OCI-LY3 (cell line): ENCODE measurements around the gene LBR.
"Not testable (repeated sequence)": the region's sequence is repeated elsewhere in the genome, so short reads cannot be mapped to it uniquely, and the experiment has no call there.

Experiments used
- H2AFZ ChIP-seq: fragments of 200-600, 300-600 bp; shearing (Covaris generic); 2 replicates; pipeline ENCODE4 v1.6.0; 2014; ENCODE audit warnings: antibody characterized with exemption, low read depth, low read length
- H3K27ac ChIP-seq: fragments of 200-600, 300-600 bp; sonication (generic); 2 replicates; pipeline ENCODE4 v1.5.1; 2014; ENCODE audit warnings: mild to moderate bottlenecking, low read length, moderate library complexity, mixed read lengths
- H3K27me3 ChIP-seq: fragments of 200-600, 300-600 bp; sonication (generic); 2 replicates; pipeline ENCODE4 v1.6.1; 2014; ENCODE audit warnings: low read depth, low read length, mixed read lengths
- H3K36me3 ChIP-seq: fragments of 200-600, 300-600 bp; sonication (generic); replicated peaks from 2 replicates; pipeline ENCODE3; 2014; ENCODE audit warnings: low read depth, low read length, mixed read lengths
- H3K4me1 ChIP-seq: fragments of 300-600, 200-600 bp; sonication (generic); 2 replicates; pipeline ENCODE4 v1.6.1; 2014; ENCODE audit warnings: low read length, mixed read lengths
- H3K4me2 ChIP-seq: fragments of 200-600, 300-600 bp; sonication (generic); 2 replicates; pipeline ENCODE4 v1.6.1; 2014; ENCODE audit warnings: low read length, mixed read lengths
- H3K4me3 ChIP-seq: fragments of 300-600, 200-600 bp; sonication (generic); 2 replicates; pipeline ENCODE4 v1.5.1; 2014; ENCODE audit warnings: antibody characterized with exemption, mild to moderate bottlenecking, low read length, moderate library complexity
- H3K79me2 ChIP-seq: fragments of 300-600, 200-600 bp; shearing (Covaris generic); 2 replicates; pipeline ENCODE4 v1.6.1; 2014; ENCODE audit warnings: mild to moderate bottlenecking, low read length, mixed read lengths
- H3K9ac ChIP-seq: fragments of 300-600, 200-600 bp; shearing (Covaris generic); 2 replicates; pipeline ENCODE4 v1.6.0; 2014; ENCODE audit warnings: mild to moderate bottlenecking, low read length, moderate library complexity
- H3K9me3 ChIP-seq: fragments of 200-600, 300-600 bp; shearing (Covaris generic); 2 replicates; pipeline ENCODE4 v1.6.1; 2014; ENCODE audit warnings: low read length, mixed read lengths; ENCODE audit not compliant: insufficient read depth
- H4K20me1 ChIP-seq: fragments of 200-600, 300-600 bp; sonication (generic); 2 replicates; pipeline ENCODE4 v1.6.1; 2016; ENCODE audit warnings: low read length, mixed read lengths; ENCODE audit not compliant: insufficient read depth
- CTCF ChIP-seq: fragments of 200-600, 300-600 bp; sonication (generic); IDR thresholded peaks from 2 replicates; pipeline ENCODE4 v1.5.1; 2014; ENCODE audit warnings: antibody characterized with exemption, low read length, low read depth
- EZH2phosphoT487 ChIP-seq: fragments of 200-600 bp; shearing (Covaris generic); IDR thresholded peaks from 2 replicates; pipeline ENCODE4 v1.6.1; 2018; ENCODE audit warnings: antibody characterized with exemption, mixed run types, low read depth

Gene LBR

GRCh38 chr1:225389843-225390242, 38.0 kb downstream of the LBR start:
- Histone ChIP-seq H3K27me3 (no peaks in the 10 kb centered on the region), H3K4me3 (no peak overlapping the region), H3K4me2 (no peak overlapping the region), H3K36me3 (no peaks in the 10 kb centered on the region), H2AFZ (no peak overlapping the region), H3K27ac (no peak overlapping the region), H4K20me1 (no peaks in the 10 kb centered on the region), H3K9ac (no peak overlapping the region), H3K9me3 (no peaks in the 10 kb centered on the region), H3K79me2 (no peaks in the 10 kb centered on the region), H3K4me1 (no peaks in the 10 kb centered on the region)
- TF ChIP-seq EZH2phosphoT487 (no peak), CTCF (no peak)

- H3K4me3 ChIP-seq = no peak overlapping the region
- H2AFZ ChIP-seq = no peak overlapping the region
- no peak overlapping the region for H3K9ac ChIP-seq
- TF ChIP-seq EZH2phosphoT487 (no peak), CTCF (no peak)
- H3K27ac ChIP-seq = no peak overlapping the region
- no peaks in the 10 kb centered on the region for H3K4me1 ChIP-seq
- no peaks in the 10 kb centered on the region for H3K9me3 ChIP-seq
- no peaks in the 10 kb centered on the region for H4K20me1 ChIP-seq
- no peaks in the 10 kb centered on the region for H3K36me3 ChIP-seq
- no peaks in the 10 kb centered on the region for H3K79me2 ChIP-seq
- no peak overlapping the region for H3K4me2 ChIP-seq
- H3K27me3 ChIP-seq = no peaks in the 10 kb centered on the region
Observed at GRCh38 chr1:225388372-225388771, 39.5 kb downstream of the LBR start.

- H3K9me3 ChIP-seq, H3K79me2 ChIP-seq, H3K36me3 ChIP-seq, H3K4me2 ChIP-seq, H4K20me1 ChIP-seq, H3K4me1 ChIP-seq, H3K27me3 ChIP-seq, H3K9ac ChIP-seq, H3K4me3 ChIP-seq, H3K27ac ChIP-seq, H2AFZ ChIP-seq: not testable (repeated sequence)
Observed at GRCh38 chr1:225386860-225387259, 41.0 kb downstream of the LBR start.

GRCh38 chr1:225380691-225381090, 47.1 kb downstream of the LBR start:
- no peak overlapping the region for H3K4me2 ChIP-seq
- H3K27me3 ChIP-seq = no peaks in the 10 kb centered on the region
- no peak overlapping the region for H2AFZ ChIP-seq
- H3K79me2 ChIP-seq = no peaks in the 10 kb centered on the region
- no peak for TF ChIP-seq CTCF
- no peak for TF ChIP-seq EZH2phosphoT487
- no peaks in the 10 kb centered on the region for H3K9me3 ChIP-seq
- no peaks in the 10 kb centered on the region for H3K4me1 ChIP-seq
- H3K27ac ChIP-seq = no peak overlapping the region
- H3K4me3 ChIP-seq = no peak overlapping the region
- no peaks in the 10 kb centered on the region for H4K20me1 ChIP-seq
- peaks cover 6% of the 10 kb centered on the region for H3K36me3 ChIP-seq
- no peak overlapping the region for H3K9ac ChIP-seq

- no peak overlapping the region for H3K4me2 ChIP-seq
- H3K79me2 ChIP-seq = no peaks in the 10 kb centered on the region
- H3K27me3 ChIP-seq = no peaks in the 10 kb centered on the region
- TF ChIP-seq EZH2phosphoT487 (no peak), CTCF (no peak)
- no peaks in the 10 kb centered on the region for H4K20me1 ChIP-seq
- H3K4me1 ChIP-seq = no peaks in the 10 kb centered on the region
- no peaks in the 10 kb centered on the region for H3K9me3 ChIP-seq
- no peak overlapping the region for H3K4me3 ChIP-seq
- H3K27ac ChIP-seq = no peak overlapping the region
- H3K36me3 ChIP-seq = peaks cover 6% of the 10 kb centered on the region
- H3K9ac ChIP-seq = no peak overlapping the region
- H2AFZ ChIP-seq = no peak overlapping the region
Observed at GRCh38 chr1:225378880-225379279, 49.0 kb downstream of the LBR start.
